HepG2 (cell line): ENCODE results near the gene MOGAT3. TPM values are rescaled to one million over a fixed set of nuclear protein-coding genes. Genes with fewer than 3 reads are reported as not detected.
A peak's percentile ranks its signal among the peaks of the same experiment; 100 is the strongest.

Experiments used
- AGO1 ChIP-seq: fragments of 200-400 bp; formaldehyde crosslinking; IDR thresholded peaks from 2 replicates; pipeline ENCODE4 v1.6.1; 2017; ENCODE audit warnings: mild to moderate bottlenecking, low read depth, low read length, moderate library complexity; ENCODE audit not compliant: poor library complexity, severe bottlenecking
- ARID3A ChIP-seq: IDR thresholded peaks from 2 replicates; pipeline ENCODE4 v1.6.1; 2012; ENCODE audit warnings: low read depth, low read length, improper control_type of control experiment
- DPF2 ChIP-seq: sonication (generic); formaldehyde crosslinking; IDR thresholded peaks from 2 replicates; pipeline ENCODE4 v1.4.0; 2020; ENCODE audit warnings: mild to moderate bottlenecking, low read depth, missing genetic modification reagents, borderline replicate concordance
- ETV6 ChIP-seq: sonication (generic); formaldehyde crosslinking; conservative IDR thresholded peaks from 2 replicates; pipeline ENCODE4 v1.4.0; 2020; ENCODE audit warnings: missing genetic modification reagents
- HHEX ChIP-seq: IDR thresholded peaks from 2 replicates; pipeline ENCODE4 v1.6.1; 2016; ENCODE audit warnings: control low read depth
- JARID2 ChIP-seq: sonication (generic); formaldehyde crosslinking; IDR thresholded peaks from 2 replicates; pipeline ENCODE4 v1.8.1; 2023; ENCODE audit warnings: missing genetic modification reagents, inconsistent platforms; ENCODE audit not compliant: insufficient replicate concordance
- MEIS1 ChIP-seq: sonication (generic); formaldehyde crosslinking; IDR thresholded peaks from 2 replicates; pipeline ENCODE4 v1.9.0; 2021; ENCODE audit warnings: mild to moderate bottlenecking, missing genetic modification reagents, moderate library complexity, borderline replicate concordance
- PHF20 ChIP-seq: sonication (generic); formaldehyde crosslinking; IDR thresholded peaks from 2 replicates; pipeline ENCODE4 v1.5.0; 2020; ENCODE audit warnings: mild to moderate bottlenecking, missing genetic modification reagents
- PHF21A ChIP-seq: sonication (generic); formaldehyde crosslinking; IDR thresholded peaks from 2 replicates; pipeline ENCODE4 v1.5.0; 2020; ENCODE audit warnings: mild to moderate bottlenecking, missing genetic modification reagents
- SMAD3 ChIP-seq: sonication (generic); formaldehyde crosslinking; IDR thresholded peaks from 2 replicates; pipeline ENCODE4 v1.4.0; 2020; ENCODE audit warnings: missing genetic modification reagents
- YEATS4 ChIP-seq: sonication (generic); formaldehyde crosslinking; IDR thresholded peaks from 2 replicates; pipeline ENCODE4 v1.4.0; 2020; ENCODE audit warnings: missing genetic modification reagents, borderline replicate concordance
- ZEB1 ChIP-seq: IDR thresholded peaks from 2 replicates; pipeline ENCODE4 v1.6.1; 2012; ENCODE audit warnings: mild to moderate bottlenecking, low read depth, inconsistent platforms; ENCODE audit not compliant: insufficient replicate concordance
- ZFP91 ChIP-seq: sonication (generic); formaldehyde crosslinking; IDR thresholded peaks from 2 replicates; pipeline ENCODE4 v1.9.0; 2022; ENCODE audit warnings: missing genetic modification reagents, mild to moderate bottlenecking, borderline replicate concordance
- ZNF569 ChIP-seq: sonication (generic); formaldehyde crosslinking; IDR thresholded peaks from 2 replicates; pipeline ENCODE4 v1.5.0; 2020; ENCODE audit warnings: mild to moderate bottlenecking, missing genetic modification reagents, moderate library complexity, borderline replicate concordance
- ZNF740 ChIP-seq: sonication (generic); formaldehyde crosslinking; IDR thresholded peaks from 2 replicates; pipeline ENCODE4 v1.4.0; 2020; ENCODE audit warnings: missing genetic modification reagents
- ZNF784 ChIP-seq: sonication (generic); formaldehyde crosslinking; IDR thresholded peaks from 2 replicates; pipeline ENCODE4 v1.5.1; 2020; ENCODE audit warnings: missing genetic modification reagents, mild to moderate bottlenecking, borderline replicate concordance
- ZZZ3 ChIP-seq: sonication (generic); formaldehyde crosslinking; IDR thresholded peaks from 2 replicates; pipeline ENCODE4 v1.4.0; 2020; ENCODE audit warnings: missing genetic modification reagents, mild to moderate bottlenecking, borderline replicate concordance
- polyA plus RNA-seq, 8 experiments: library from polyadenylated mRNA; depleted of rRNA in 3 of 8; stranded (reverse) in 7 of 8; unstranded in 1 of 8; fragments of >200 nt; fragmentation: Illumina TruSeq in 4 of 8; extraction: Trizol in 4 of 8; gene quantifications; 2 replicates each; pipeline versions ENCODE4 v1.2.1 to v1.2.3, GENCODE V29; 2011 to 2016; ENCODE audit warnings: low read depth in 4 of 8, missing spikeins in 1 of 8, mixed read lengths in 1 of 8; ENCODE audit not compliant: insufficient read depth in 1 of 8
- total RNA-seq, 5 experiments: library from RNA; depleted of rRNA; stranded (reverse); fragments of >200 nt; fragmentation: Illumina TruSeq; extraction: Trizol; gene quantifications; 2 replicates each; pipeline ENCODE4 v1.2.3, GENCODE V29; 2016; ENCODE audit warnings: low read depth in 1 of 5
- TF ChIP-seq, protein P1 (sequence below): sonication (generic); formaldehyde crosslinking; IDR thresholded peaks from 2 replicates; pipeline ENCODE4 v1.8.0; 2022; ENCODE audit warnings: missing genetic modification reagents, mild to moderate bottlenecking, borderline replicate concordance
- TF ChIP-seq, protein P2 (sequence below): sonication (generic); formaldehyde crosslinking; IDR thresholded peaks from 2 replicates; pipeline ENCODE4 v1.5.0; 2020; ENCODE audit warnings: mild to moderate bottlenecking, missing genetic modification reagents

MOGAT3 gene
- total and polyA plus RNA-seq, 2 of the 13 experiments (the other 11 are each of a cell fraction or from before 2014, with no cell fraction given) = 22.5 to 30.5 TPM

DNA sequence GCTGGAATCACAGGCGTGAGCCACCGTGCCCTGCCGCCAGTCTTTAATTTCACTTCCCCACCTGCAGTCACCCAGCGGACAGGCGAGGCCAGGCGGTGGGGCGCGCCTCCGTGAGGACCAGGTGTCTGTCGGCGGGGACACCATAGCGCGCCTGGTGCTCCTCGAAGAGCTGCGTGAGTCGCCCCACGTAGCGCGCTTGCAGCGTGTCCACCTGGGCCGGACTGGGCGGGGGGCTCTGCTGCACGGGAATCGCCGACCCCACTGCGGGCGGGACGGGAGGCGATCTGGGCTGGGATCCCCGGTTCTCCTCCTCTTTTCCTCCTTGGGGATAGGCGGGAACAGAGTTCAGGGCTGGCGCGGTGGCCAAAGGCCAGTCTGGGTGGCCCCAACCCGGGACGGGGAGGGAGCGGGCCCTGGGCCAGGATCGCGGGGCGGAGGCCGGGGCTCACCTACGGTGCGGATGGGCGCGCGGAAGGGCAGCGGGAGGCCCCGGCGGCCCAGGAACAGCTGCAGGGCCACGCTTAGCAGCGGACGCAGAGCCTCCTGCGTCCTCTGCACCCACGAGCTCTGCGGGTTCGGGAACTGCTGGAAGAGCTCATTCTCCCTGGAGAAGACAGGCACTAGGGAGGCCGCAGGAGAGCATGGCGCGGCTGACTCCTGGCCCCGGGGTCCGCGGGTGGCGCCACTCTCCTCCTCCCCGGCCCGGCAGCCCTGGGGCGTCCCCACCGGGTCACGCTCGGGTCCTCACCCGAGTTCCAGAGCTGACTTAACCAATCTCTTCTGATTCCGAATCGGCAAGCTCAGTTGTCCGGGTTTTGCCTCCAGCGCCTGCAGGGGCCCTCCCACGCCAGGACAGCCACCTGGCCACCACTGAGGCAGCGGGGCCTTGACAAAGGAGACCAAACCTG lies 1.1 kb upstream of the MOGAT3 start (continued):
- no peak for TF ChIP-seq HHEX
- TF ChIP-seq ZNF784 (CRISPR knock-in tag) = 0 out of 2 replicates have a peak, but pooled peaks have one; percentile 74
- peak; percentile 64; the same call in 1 of the 2 replicates for TF ChIP-seq ZFP91 (CRISPR knock-in tag)
- no peak for TF ChIP-seq ARID3A
- TF ChIP-seq SMAD3 = no peak
- TF ChIP-seq ZNF740 (CRISPR knock-in tag) = 0 out of 2 replicates have a peak, but pooled peaks have one; percentile 35
- no peak for TF ChIP-seq MEIS1 (CRISPR knock-in tag)
- TF ChIP-seq, protein P1, sequence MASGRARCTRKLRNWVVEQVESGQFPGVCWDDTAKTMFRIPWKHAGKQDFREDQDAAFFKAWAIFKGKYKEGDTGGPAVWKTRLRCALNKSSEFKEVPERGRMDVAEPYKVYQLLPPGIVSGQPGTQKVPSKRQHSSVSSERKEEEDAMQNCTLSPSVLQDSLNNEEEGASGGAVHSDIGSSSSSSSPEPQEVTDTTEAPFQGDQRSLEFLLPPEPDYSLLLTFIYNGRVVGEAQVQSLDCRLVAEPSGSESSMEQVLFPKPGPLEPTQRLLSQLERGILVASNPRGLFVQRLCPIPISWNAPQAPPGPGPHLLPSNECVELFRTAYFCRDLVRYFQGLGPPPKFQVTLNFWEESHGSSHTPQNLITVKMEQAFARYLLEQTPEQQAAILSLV = peak; percentile 68; the same call in 1 of the 2 replicates
- TF ChIP-seq ZNF569 = no peak
- no peak for TF ChIP-seq ETV6
- peak; percentile 83; the same call in 1 of the 2 replicates for TF ChIP-seq YEATS4 (CRISPR knock-in tag)
- TF ChIP-seq, protein P2, sequence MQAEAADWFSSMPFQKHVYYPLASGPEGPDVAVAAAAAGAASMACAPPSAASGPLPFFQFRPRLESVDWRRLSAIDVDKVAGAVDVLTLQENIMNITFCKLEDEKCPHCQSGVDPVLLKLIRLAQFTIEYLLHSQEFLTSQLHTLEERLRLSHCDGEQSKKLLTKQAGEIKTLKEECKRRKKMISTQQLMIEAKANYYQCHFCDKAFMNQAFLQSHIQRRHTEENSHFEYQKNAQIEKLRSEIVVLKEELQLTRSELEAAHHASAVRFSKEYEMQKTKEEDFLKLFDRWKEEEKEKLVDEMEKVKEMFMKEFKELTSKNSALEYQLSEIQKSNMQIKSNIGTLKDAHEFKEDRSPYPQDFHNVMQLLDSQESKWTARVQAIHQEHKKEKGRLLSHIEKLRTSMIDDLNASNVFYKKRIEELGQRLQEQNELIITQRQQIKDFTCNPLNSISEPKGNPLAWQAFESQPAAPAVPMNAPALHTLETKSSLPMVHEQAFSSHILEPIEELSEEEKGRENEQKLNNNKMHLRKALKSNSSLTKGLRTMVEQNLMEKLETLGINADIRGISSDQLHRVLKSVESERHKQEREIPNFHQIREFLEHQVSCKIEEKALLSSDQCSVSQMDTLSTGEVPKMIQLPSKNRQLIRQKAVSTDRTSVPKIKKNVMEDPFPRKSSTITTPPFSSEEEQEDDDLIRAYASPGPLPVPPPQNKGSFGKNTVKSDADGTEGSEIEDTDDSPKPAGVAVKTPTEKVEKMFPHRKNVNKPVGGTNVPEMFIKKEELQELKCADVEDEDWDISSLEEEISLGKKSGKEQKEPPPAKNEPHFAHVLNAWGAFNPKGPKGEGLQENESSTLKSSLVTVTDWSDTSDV (CRISPR knock-in tag) = peak; percentile 19
- 0 out of 2 replicates have a peak, but pooled peaks have one; percentile 24 for TF ChIP-seq ZZZ3 (CRISPR knock-in tag)
- TF ChIP-seq PHF20 (CRISPR knock-in tag) = no peak; the same call in 1 of the 2 replicates
- TF ChIP-seq AGO1 = peak; percentile 44
- no peak for TF ChIP-seq JARID2 (CRISPR knock-in tag)
- TF ChIP-seq PHF21A (CRISPR knock-in tag) = peak; percentile 67
- TF ChIP-seq ZEB1 = no peak
- TF ChIP-seq DPF2 (CRISPR knock-in tag) = no peak
